Fibroblast of pulmonary artery (primary cell): ENCODE data around the gene ARL6IP4.

Source experiments
- DNase-seq: peaks from one replicate; pipeline ENCODE4 v3.0.0-alpha.2; 2010; ENCODE audit warnings: low read depth
- H3K4me3 ChIP-seq: replicated peaks from 2 replicates; pipeline ENCODE4 v1.5.1; 2011; ENCODE audit warnings: low read depth, mild to moderate bottlenecking, control low read depth, low read length, moderate library complexity
- TF ChIP-seq, protein P1 (sequence below): IDR thresholded peaks from 2 replicates; pipeline ENCODE4 v1.5.1; 2011; ENCODE audit warnings: mild to moderate bottlenecking, control low read depth, low read length, inconsistent platforms; ENCODE audit errors: missing control alignments

ARL6IP4 gene

GRCh38 chr12:122992386-122992785 lies 11.9 kb downstream of the ARL6IP4 start:
- TF ChIP-seq, protein P1, sequence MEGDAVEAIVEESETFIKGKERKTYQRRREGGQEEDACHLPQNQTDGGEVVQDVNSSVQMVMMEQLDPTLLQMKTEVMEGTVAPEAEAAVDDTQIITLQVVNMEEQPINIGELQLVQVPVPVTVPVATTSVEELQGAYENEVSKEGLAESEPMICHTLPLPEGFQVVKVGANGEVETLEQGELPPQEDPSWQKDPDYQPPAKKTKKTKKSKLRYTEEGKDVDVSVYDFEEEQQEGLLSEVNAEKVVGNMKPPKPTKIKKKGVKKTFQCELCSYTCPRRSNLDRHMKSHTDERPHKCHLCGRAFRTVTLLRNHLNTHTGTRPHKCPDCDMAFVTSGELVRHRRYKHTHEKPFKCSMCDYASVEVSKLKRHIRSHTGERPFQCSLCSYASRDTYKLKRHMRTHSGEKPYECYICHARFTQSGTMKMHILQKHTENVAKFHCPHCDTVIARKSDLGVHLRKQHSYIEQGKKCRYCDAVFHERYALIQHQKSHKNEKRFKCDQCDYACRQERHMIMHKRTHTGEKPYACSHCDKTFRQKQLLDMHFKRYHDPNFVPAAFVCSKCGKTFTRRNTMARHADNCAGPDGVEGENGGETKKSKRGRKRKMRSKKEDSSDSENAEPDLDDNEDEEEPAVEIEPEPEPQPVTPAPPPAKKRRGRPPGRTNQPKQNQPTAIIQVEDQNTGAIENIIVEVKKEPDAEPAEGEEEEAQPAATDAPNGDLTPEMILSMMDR: no peak
- no peak overlapping the region for H3K4me3 ChIP-seq
- DNase-seq: no peak

GRCh38 chr12:122994140-122994675 lies 13.7 kb downstream of the ARL6IP4 start:
- TF ChIP-seq, protein P1: no peak
- no peak overlapping the region for H3K4me3 ChIP-seq

GRCh38 chr12:122994781-122995502 lies 14.5 kb downstream of the ARL6IP4 start:
- no peak overlapping the region for H3K4me3 ChIP-seq
- TF ChIP-seq, protein P1: no peak
- DNase-seq: no peak

More at GRCh38 chr12:122994140-122994675, 13.7 kb downstream of the ARL6IP4 start:
- DNase-seq: no peak

- H3K4me3 ChIP-seq: no peak overlapping the region
- DNase-seq: no peak
- TF ChIP-seq, protein P1: no peak
Measured at GRCh38 chr12:122995503-122996187, 15.2 kb downstream of the ARL6IP4 start.

DNA sequence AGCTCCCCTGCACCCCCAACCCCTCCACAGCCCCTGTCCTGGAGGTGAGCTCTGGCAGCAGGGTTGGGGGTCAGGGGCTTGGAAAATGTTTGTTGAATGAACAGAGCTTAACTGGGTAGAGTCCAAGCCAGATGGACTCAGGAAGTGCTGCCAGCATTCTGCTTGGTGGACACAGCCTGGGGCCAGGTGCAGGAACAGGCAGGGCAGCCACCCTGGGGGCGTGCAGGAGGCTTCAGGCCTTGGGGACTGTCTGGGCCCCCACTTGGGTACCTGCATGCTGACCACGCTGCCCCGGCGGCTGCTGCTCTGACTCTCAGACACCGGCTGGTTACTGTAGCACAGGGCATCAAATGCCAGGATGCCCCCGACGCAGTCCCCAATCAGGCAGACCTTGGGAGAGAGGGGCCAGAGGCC lies 15.7 kb downstream of the ARL6IP4 start:
- TF ChIP-seq, protein P1: no peak
- no peak overlapping the region for H3K4me3 ChIP-seq
- no peak for DNase-seq

- TF ChIP-seq, protein P1: no peak
Measured at GRCh38 chr12:122996621-122997342, 16.3 kb downstream of the ARL6IP4 start.

More at GRCh38 chr12:122996621-122997342, 16.3 kb downstream of the ARL6IP4 start:
- no peak overlapping the region for H3K4me3 ChIP-seq
- DNase-seq: no peak
